Kasumi-1 (cell line): ENCODE results near the gene NRG3.
"Not testable (repeated sequence)": the region's sequence is repeated elsewhere in the genome, so short reads cannot be mapped to it uniquely, and the experiment has no call there.

Source experiments
- DNase-seq, 2 experiments: peaks; one replicate each; lab custom pipeline; 2025; lab: John Stamatoyannopoulos, UW

The NRG3 gene

DNA sequence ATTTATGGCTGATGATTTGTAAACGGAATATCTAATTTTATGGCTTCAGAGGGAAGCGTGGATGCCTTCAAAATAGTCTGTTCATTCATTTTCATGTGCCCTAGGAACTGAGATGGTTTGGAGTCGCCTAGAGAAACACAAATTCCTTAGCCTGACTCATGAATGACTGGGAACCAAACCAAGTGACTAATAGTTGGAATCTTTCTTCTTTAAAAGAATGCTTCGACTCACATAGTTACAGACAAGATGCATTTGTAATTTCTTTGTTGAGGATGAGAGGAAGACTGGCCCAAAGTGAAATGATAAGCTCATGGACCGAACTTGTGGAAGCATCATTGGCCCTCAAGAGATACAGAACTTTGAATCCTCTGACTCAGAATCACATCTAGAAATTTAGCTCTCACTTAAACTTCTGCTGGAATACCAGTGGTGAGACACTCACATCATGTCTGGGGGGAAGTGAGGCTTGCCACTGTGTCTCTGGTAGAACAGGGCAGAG, 1107.2 kb downstream of the NRG3 start:
- no peak for DNase-seq

DNA sequence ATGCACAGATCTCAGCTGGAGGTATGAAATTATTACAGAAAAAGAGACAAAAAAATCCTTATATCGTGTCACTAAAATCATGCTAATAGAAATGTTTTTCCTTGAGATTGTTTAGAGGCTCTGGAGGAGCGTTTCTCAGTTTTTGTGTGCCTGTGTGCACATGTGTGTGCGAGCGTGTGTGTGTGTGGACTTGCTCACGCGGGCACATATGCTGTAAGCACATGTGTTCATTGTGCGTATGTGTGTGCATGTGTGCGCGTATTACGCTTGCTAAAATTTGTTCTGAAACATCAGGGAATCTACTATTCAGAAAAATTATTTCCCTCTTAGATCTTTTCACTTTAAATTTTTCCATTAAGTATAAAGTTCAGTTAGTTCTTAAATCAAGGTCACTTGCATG, 1111.2 kb downstream of the NRG3 start:
- no peak for DNase-seq

DNA sequence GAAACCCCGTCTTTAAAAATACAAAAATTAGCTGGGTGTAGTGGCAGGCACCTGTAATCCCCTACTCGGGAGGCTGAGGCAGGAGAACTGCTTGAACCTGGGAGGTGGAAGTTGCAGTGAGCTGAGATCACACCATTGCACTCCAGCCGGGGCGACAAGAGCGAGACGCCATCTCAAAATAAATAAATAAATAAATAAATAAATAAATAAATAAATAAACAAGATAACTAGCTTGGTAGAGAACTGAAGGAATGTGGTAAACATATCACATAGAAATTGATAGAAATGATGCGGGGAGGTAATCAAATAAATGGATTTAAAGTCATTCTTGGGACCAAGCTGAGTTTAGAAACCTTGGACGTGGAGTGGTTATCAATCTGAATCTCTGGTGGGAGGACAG, 1131.5 kb downstream of the NRG3 start:
- DNase-seq = not testable (repeated sequence)

DNA sequence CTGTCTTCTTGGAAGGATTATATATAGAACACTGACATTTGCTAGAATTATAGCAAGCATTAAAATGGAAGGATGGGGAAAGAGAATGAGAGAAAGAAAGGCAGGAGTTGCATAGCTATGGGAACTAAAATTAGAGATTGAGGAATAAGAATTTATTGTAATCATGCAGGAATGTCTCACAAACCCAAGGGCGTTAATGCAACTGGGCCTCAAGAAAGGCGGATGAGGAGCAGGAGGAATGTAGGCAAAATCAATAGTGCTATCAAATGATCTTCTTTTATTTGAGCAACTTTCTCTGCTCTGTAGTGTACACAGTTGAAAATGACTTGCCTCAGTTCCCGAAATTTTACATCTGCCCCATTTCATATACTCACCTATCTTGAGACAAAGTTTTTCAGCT, 1132.5 kb downstream of the NRG3 start:
- DNase-seq = no peak

DNA sequence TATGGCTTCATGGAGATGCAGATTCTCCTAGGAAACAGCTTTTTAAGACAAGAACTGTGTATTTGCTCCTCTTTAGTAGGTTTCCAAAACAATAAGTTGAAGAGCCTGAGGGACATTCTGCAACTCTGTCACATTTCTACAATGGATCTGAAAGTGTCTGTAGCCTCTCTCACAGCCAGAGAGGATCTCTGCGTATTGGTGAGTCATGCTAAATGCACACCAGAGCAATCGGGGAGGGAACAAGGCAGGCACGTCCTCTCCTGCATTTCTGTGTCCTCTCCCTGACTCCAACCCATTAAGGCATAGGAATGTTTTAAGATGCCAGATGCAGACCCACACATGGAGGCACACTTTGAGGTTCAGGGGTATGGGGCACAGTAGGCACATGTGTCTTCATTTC, 1137.9 kb downstream of the NRG3 start:
- no peak for DNase-seq

DNA sequence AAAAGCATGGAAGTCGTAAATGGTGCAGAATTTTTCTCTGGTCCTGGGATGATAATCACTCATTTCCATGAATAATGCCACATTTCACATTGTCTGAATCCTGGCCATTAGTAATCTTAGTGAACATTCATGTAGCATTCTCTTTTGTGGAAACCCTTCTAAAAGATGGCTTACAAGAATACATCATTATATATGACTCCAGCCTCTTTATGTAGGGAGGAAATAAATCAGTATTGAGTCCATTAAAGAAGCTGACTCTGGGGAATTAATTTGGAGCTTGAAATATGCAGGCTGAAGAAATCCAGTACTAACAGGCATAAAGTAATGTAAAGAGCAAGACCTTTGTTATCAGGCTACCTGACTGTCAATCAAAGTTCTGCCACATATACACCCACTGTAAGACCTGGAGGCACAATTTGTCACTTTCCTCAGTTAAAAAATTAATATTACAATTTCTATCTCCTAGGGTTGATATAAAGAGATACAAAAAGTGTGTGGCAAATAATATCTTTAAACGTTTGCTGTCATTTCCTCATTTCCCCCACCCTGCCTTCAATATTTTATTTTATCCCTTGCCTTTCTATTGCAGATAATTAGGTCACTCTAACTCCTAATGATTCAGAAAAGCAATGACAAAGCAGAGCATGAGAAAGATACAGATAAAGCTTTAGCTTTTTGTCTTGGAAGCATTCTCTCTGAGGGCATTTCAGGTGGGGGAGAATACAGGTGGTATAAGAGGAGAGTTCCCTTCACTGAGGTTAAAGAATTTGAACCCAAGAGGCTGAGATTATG, 1142.3 kb downstream of the NRG3 start:
- DNase-seq = no peak

DNA sequence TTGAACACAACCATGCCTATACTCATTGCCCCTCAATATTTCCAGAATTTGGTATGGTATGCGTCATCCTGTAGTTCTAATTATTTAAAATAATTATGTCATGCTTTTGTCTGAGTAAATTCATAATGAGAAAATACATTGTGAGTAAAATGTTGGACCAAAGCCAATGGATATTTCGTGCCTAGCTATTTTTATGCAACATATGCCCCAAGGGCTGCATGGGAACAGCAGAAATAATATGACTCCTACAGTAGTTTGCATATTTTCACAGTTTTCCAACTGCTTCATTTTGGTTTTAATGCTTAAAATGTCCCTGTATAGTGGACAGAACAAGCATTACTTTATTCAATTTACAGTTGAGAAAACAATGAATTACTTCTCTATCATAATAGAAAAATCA, 1148.7 kb downstream of the NRG3 start:
- DNase-seq = no peak
